T-helper 2 cell (primary cell): Measurements from ENCODE around the gene PDGFB.

Experiments
- DNase-seq, 5 experiments: peaks; one replicate each; pipeline versions ENCODE4 v3.0.0 to v3.0.0-alpha.2; 2012 to 2022
- total RNA-seq, 2 donors: gene quantifications; one replicate each; lab custom pipeline; 2026; lab: John Stamatoyannopoulos, UW

The PDGFB gene
- total RNA-seq, result 0 to 0.67 reads per million in 2 donors

GRCh38 chr22:39244496-39245129 is at the start of gene PDGFB:
Gene PDGFB (minus strand): TSS chr22:39244982. CDS start chr22:39243963, 1,019 bp downstream.
- DNase-seq, result no peak

- DNase-seq, result no peak
Measured at GRCh38 chr22:39293766-39294368, 49.1 kb upstream of the PDGFB start.

GRCh38 chr22:39292561-39293074 is 47.8 kb upstream of the PDGFB start:
- no peak for DNase-seq

GRCh38 chr22:39292031-39292462 is 47.3 kb upstream of the PDGFB start:
- no peak for DNase-seq

GRCh38 chr22:39291523-39291922 is 46.7 kb upstream of the PDGFB start:
- DNase-seq, result no peak

- no peak for DNase-seq
Measured at GRCh38 chr22:39290724-39291161, 46.0 kb upstream of the PDGFB start.

- DNase-seq, result no peak
Measured at GRCh38 chr22:39289975-39290720, 45.4 kb upstream of the PDGFB start.

GRCh38 chr22:39289533-39289932 is 44.8 kb upstream of the PDGFB start:
- no peak for DNase-seq

- no peak for DNase-seq
Measured at GRCh38 chr22:39288135-39288898, 43.5 kb upstream of the PDGFB start.

- no peak for DNase-seq
Measured at GRCh38 chr22:39287076-39287725, 42.4 kb upstream of the PDGFB start.

GRCh38 chr22:39284983-39285382 is 40.2 kb upstream of the PDGFB start:
- no peak for DNase-seq

GRCh38 chr22:39284142-39284980 is 39.6 kb upstream of the PDGFB start:
- no peak for DNase-seq

- no peak for DNase-seq
Measured at GRCh38 chr22:39283322-39284141, 38.8 kb upstream of the PDGFB start.

GRCh38 chr22:39282645-39283321 is 38.0 kb upstream of the PDGFB start:
- DNase-seq, result no peak

- DNase-seq, result no peak
Measured at GRCh38 chr22:39281126-39281525, 36.3 kb upstream of the PDGFB start.

- DNase-seq, result no peak
Measured at GRCh38 chr22:39280250-39280649, 35.5 kb upstream of the PDGFB start.

- no peak for DNase-seq
Measured at GRCh38 chr22:39279170-39279850, 34.5 kb upstream of the PDGFB start.

GRCh38 chr22:39278040-39278439 is 33.3 kb upstream of the PDGFB start:
- no peak for DNase-seq

GRCh38 chr22:39277142-39277607 is 32.4 kb upstream of the PDGFB start:
- DNase-seq, result no peak
